HG02884 (cell line): Measurements from ENCODE around the gene RHOG.
"Not testable (repeated sequence)": the region's sequence is repeated elsewhere in the genome, so short reads cannot be mapped to it uniquely, and the experiment has no call there.

Source experiments
- ATAC-seq: cut with Tn5 transposase; IDR thresholded peaks from one replicate; pipeline ENCODE4 v1.9.1; 2021; ENCODE audit warnings: mild to moderate bottlenecking, moderate library complexity; ENCODE audit not compliant: unreplicated experiment

RHOG gene

GRCh38 chr11:3834664-3835461, 5.9 kb downstream of the RHOG start:
- ATAC-seq, result no peak

- no peak for ATAC-seq
These were observed 6.5 kb downstream of the RHOG start for GRCh38 chr11:3834349-3834663.

GRCh38 chr11:3833449-3833848, 7.3 kb downstream of the RHOG start:
- ATAC-seq, result no peak

GRCh38 chr11:3832816-3833215, 7.9 kb downstream of the RHOG start:
- ATAC-seq, result no peak

GRCh38 chr11:3831378-3832239, 9.2 kb downstream of the RHOG start:
- ATAC-seq, result no peak

- ATAC-seq, result no peak
These were observed 10.0 kb downstream of the RHOG start for GRCh38 chr11:3830730-3831129.

GRCh38 chr11:3830088-3830487, 10.7 kb downstream of the RHOG start:
- ATAC-seq, result no peak

GRCh38 chr11:3827434-3828186, 13.1 kb downstream of the RHOG start:
- no peak for ATAC-seq

- ATAC-seq, result no peak
These were observed 14.0 kb downstream of the RHOG start for GRCh38 chr11:3826721-3827120.

- ATAC-seq, result no peak
These were observed 15.1 kb downstream of the RHOG start for GRCh38 chr11:3825473-3826154.

GRCh38 chr11:3824714-3825472, 15.9 kb downstream of the RHOG start:
- ATAC-seq, result peak; percentile 90

- ATAC-seq, result no peak
These were observed 16.8 kb downstream of the RHOG start for GRCh38 chr11:3823762-3824506.

GRCh38 chr11:3823303-3823702, 17.5 kb downstream of the RHOG start:
- ATAC-seq, result no peak

GRCh38 chr11:3822312-3822711, 18.4 kb downstream of the RHOG start:
- ATAC-seq, result no peak

- no peak for ATAC-seq
These were observed 19.8 kb downstream of the RHOG start for GRCh38 chr11:3820971-3821370.

GRCh38 chr11:3817181-3817800, 23.5 kb downstream of the RHOG start:
- no peak for ATAC-seq

- no peak for ATAC-seq
These were observed 24.1 kb downstream of the RHOG start for GRCh38 chr11:3816673-3817072.

GRCh38 chr11:3815845-3816244, 24.9 kb downstream of the RHOG start:
- ATAC-seq, result no peak

GRCh38 chr11:3814832-3815231, 25.9 kb downstream of the RHOG start:
- ATAC-seq, result not testable (repeated sequence)
